Measurements from ENCODE around the gene ACLY.

GRCh38 chr17:41932816-41933389 lies 14.2 kb upstream of the ACLY start:
- TF ChIP-seq POLR2A (IDR thresholded peaks at IDR 0.05): no peak
- no peak for TF ChIP-seq EP300 (IDR thresholded peaks at IDR 0.05)
